Type B pancreatic cell (in vitro differentiated cells): ENCODE measurements around the gene TDRD15. TPM values are rescaled to one million over a fixed set of nuclear protein-coding genes. Genes with fewer than 3 reads are reported as not detected.

ENCODE experiments used
- DNase-seq: peaks from one replicate; pipeline ENCODE4 v3.0.0; 2021; ENCODE audit warnings: mixed read lengths; ENCODE audit not compliant: unreplicated experiment; ENCODE audit errors: extremely low spot score
- H3K27ac Mint-ChIP-seq: 2 replicates; pipeline ENCODE4 v1.8.0; 2021; ENCODE audit warnings: mild to moderate bottlenecking, mixed read lengths
- H3K27me3 Mint-ChIP-seq: 2 replicates; pipeline ENCODE4 v1.8.0; 2021; ENCODE audit warnings: mixed read lengths
- H3K36me3 Mint-ChIP-seq: 2 replicates; pipeline ENCODE4 v1.8.0; 2021; ENCODE audit warnings: mixed read lengths
- H3K4me1 Mint-ChIP-seq: one replicate; pipeline ENCODE4 v1.8.0; 2021; ENCODE audit warnings: mixed read lengths; ENCODE audit not compliant: unreplicated experiment
- H3K4me3 Mint-ChIP-seq: 2 replicates; pipeline ENCODE4 v1.8.0; 2021; ENCODE audit warnings: mild to moderate bottlenecking, mixed read lengths
- H3K9me3 Mint-ChIP-seq: 2 replicates; pipeline ENCODE4 v1.8.0; 2021; ENCODE audit warnings: mixed read lengths
- total RNA-seq: library from RNA; stranded (reverse); gene quantifications from 2 replicates; pipeline ENCODE4 v1.2.1, GENCODE V29; 2021; ENCODE audit warnings: low replicate concordance
- TF ChIP-seq, protein P1 (sequence below): fragments of 200-600 bp; sonication (generic); conservative IDR thresholded peaks from 2 replicates; pipeline ENCODE4 v1.5.0; 2021; ENCODE audit warnings: antibody characterized with exemption, mild to moderate bottlenecking

Gene TDRD15
- total RNA-seq, 1 donor from 2014 or later = 0.17 TPM

DNA sequence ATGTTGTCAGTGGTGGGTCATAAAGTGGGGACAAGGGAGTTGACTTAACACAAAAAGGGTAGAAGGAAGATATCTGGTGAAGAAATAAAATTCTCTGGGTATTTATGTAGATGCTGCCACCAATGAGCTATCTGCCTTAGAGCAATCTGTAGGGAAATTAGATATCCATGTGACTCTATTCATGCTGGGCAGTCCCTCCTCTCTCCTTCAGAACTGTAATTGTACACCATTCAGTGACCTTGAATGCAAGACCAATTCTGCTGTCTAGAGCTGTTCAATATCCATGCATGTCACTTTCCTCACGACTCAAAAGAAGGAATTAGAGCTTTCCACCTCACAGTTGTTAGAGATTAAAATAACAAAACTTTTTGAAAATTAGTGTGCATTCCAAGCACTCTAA is 28.6 kb upstream of the TDRD15 start:
- no peak for DNase-seq
- Mint-ChIP-seq H3K27me3 (peaks cover 3% of the 10 kb centered on the region), H3K9me3 (no peaks in the 10 kb centered on the region), H3K4me1 (peaks cover 11% of the 10 kb centered on the region), H3K27ac (no peak overlapping the region), H3K4me3 (no peak overlapping the region), H3K36me3 (no peaks in the 10 kb centered on the region)
- TF ChIP-seq, protein P1, sequence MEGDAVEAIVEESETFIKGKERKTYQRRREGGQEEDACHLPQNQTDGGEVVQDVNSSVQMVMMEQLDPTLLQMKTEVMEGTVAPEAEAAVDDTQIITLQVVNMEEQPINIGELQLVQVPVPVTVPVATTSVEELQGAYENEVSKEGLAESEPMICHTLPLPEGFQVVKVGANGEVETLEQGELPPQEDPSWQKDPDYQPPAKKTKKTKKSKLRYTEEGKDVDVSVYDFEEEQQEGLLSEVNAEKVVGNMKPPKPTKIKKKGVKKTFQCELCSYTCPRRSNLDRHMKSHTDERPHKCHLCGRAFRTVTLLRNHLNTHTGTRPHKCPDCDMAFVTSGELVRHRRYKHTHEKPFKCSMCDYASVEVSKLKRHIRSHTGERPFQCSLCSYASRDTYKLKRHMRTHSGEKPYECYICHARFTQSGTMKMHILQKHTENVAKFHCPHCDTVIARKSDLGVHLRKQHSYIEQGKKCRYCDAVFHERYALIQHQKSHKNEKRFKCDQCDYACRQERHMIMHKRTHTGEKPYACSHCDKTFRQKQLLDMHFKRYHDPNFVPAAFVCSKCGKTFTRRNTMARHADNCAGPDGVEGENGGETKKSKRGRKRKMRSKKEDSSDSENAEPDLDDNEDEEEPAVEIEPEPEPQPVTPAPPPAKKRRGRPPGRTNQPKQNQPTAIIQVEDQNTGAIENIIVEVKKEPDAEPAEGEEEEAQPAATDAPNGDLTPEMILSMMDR = no peak

DNA sequence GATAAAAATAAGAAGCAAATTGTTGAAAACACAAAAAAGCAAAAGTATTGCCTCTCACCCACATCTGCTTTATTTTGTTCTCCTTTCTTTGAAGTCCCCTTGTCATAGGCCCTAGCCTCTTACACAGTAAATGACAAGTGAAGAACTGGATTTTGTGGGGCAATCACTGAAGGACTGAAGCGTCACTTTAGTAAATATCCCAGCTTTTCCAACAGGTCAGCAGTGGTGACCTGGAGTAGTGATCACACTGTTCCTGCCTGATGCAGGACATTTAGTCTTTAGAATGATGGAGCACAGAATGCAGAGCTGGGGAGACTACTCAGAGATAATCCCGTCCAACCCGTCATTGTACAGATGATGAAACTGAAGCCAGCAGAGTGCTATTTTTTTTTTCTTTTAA is 28.1 kb upstream of the TDRD15 start:
- H3K9me3 Mint-ChIP-seq = no peaks in the 10 kb centered on the region
- no peak overlapping the region for H3K27ac Mint-ChIP-seq
- H3K27me3 Mint-ChIP-seq = peaks cover 3% of the 10 kb centered on the region
- H3K36me3 Mint-ChIP-seq = no peaks in the 10 kb centered on the region
- peaks cover 11% of the 10 kb centered on the region for H3K4me1 Mint-ChIP-seq
- TF ChIP-seq, protein P1 = no peak
- DNase-seq = no peak
- no peak overlapping the region for H3K4me3 Mint-ChIP-seq

DNA sequence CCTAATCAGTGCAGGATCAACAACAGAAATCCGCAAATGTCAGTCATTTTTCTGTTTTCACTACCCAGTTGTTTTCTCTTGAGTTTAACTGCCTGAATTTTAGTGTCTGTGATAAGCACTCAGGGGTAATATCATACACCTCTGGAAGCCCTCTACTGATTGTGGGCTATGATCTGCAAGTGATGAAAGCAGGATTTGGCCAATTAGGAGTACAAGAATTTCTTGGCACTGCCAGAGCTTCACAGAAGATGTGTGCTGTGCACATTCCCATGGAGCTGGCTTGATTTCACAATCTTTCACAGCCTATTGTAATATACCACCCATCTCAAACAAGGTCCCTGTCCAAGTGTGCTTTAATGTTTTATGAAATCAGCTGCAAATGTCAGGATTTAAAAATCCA is 27.3 kb upstream of the TDRD15 start:
- H3K4me3 Mint-ChIP-seq = no peak overlapping the region
- TF ChIP-seq, protein P1 = no peak

DNA sequence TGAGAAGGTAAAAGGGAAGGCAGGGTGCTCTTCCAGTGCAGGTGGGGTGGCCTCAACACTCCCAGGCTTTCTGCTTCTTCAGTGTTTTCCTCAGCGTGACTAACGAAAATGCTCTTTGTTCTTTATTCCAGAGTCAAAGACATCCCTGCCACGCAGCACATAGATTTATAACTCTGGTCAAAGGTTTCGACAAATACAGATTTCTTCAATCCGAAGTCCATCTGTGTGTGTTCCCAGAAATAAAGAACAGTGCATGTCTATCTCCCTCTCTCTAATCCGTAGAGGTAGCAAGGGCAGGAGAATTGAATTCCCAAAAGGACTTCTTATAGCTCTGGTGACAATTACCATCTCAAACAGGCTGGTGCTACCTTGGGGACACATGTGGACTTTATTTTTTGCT is 26.4 kb upstream of the TDRD15 start:
- no peak overlapping the region for H3K4me3 Mint-ChIP-seq
- no peaks in the 10 kb centered on the region for H3K36me3 Mint-ChIP-seq
- no peaks in the 10 kb centered on the region for H3K27me3 Mint-ChIP-seq
- TF ChIP-seq, protein P1 = no peak
- no peaks in the 10 kb centered on the region for H3K9me3 Mint-ChIP-seq
- no peak overlapping the region for H3K27ac Mint-ChIP-seq
- no peak for DNase-seq
- H3K4me1 Mint-ChIP-seq = peaks cover 11% of the 10 kb centered on the region

More for the DNA sequence above, 27.3 kb upstream of the TDRD15 start:
- no peaks in the 10 kb centered on the region for H3K36me3 Mint-ChIP-seq
- no peaks in the 10 kb centered on the region for H3K9me3 Mint-ChIP-seq
- H3K27me3 Mint-ChIP-seq = peaks cover 3% of the 10 kb centered on the region
- H3K27ac Mint-ChIP-seq = no peak overlapping the region
- DNase-seq = no peak
- H3K4me1 Mint-ChIP-seq = peaks cover 11% of the 10 kb centered on the region

DNA sequence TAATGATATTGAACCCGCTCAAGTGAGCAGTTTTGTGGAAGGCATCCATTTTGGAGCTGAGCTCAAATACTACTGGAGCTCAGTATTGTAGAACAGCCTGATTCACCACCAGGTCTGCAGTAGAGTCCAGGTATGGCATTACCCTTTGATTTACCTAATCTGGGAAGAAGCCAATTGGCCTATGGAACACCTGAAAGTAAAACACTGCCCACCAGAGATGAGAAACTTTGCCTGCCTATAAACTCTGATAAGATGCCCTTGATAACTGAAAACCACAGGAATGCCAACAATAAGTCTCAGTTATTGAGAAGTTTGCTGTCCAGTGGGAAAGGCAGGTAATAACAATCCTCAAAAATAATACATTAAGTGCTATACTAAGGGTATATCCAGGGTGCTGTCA is 25.5 kb upstream of the TDRD15 start:
- no peak overlapping the region for H3K27ac Mint-ChIP-seq
- H3K9me3 Mint-ChIP-seq = no peaks in the 10 kb centered on the region
- no peaks in the 10 kb centered on the region for H3K36me3 Mint-ChIP-seq
- TF ChIP-seq, protein P1 = no peak
- H3K27me3 Mint-ChIP-seq = no peaks in the 10 kb centered on the region
- DNase-seq = no peak
- peaks cover 11% of the 10 kb centered on the region for H3K4me1 Mint-ChIP-seq
- H3K4me3 Mint-ChIP-seq = no peak overlapping the region
